Measurements from ENCODE around the gene SLC39A9. TPM values are rescaled to one million over a fixed set of nuclear protein-coding genes. Genes with fewer than 3 reads are reported as not detected.

The SLC39A9 gene
- polyA plus RNA-seq, 2 of the 4 experiments (the other 2 are of a cell fraction), result 41.7 to 116 TPM

DNA sequence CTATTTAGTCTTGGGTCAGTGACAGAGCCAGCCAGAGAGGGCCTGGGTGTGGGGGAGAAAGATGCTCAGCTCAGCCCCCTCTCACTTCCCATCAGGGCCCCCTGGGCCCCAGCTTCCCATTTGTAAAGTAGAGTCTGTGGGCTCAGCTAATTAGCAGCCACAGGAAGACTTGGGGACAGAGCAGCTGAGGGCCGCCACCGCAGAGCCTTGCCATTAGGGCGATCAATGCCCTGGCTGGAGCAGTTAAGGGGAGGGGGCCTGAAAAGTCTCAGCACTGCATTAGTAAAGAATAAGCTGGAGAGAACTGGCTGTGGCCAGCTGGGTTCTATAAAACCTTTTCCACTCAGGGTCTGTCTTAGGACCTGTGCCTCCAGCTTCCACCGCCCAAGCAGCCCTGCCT is 88.7 kb downstream of the SLC39A9 start:
- H3K4me3 ChIP-seq, result no peak overlapping the region
- H3K9me3 ChIP-seq, result no peaks in the 10 kb centered on the region
- H3K27ac ChIP-seq, result no peak overlapping the region
- FAIRE-seq, result no peak
- TF ChIP-seq PHF8 (IDR thresholded peaks at IDR 0.05; ENCODE audit: borderline replicate concordance, low read depth) (no peak), HOXB5 (CRISPR knock-in tag; IDR thresholded peaks at IDR 0.05) (no peak), CBX2 (IDR thresholded peaks at IDR 0.05; ENCODE audit: borderline replicate concordance, low read depth) (no peak), HEYL (CRISPR knock-in tag; IDR thresholded peaks at IDR 0.05) (no peak), MAZ (IDR thresholded peaks at IDR 0.05; ENCODE audit: borderline replicate concordance, low read depth, low read length) (no peak), HDAC2 (IDR thresholded peaks at IDR 0.05) (no peak), ZFP36 (IDR thresholded peaks at IDR 0.05; ENCODE audit: borderline replicate concordance, partially characterized antibody) (no peak), NPAS2 (CRISPR knock-in tag; IDR thresholded peaks at IDR 0.05; ENCODE audit: borderline replicate concordance) (no peak), NR3C1 (IDR thresholded peaks at IDR 0.05) (no peak), PBX3 (IDR thresholded peaks at IDR 0.05) (no peak), ZNF302 (CRISPR knock-in tag; IDR thresholded peaks at IDR 0.05) (no peak), CEBPB (IDR thresholded peaks at IDR 0.05) (no peak), CHD2 (IDR thresholded peaks at IDR 0.05; ENCODE audit: low read length, partially characterized antibody) (no peak), KDM5A (IDR thresholded peaks at IDR 0.05) (no peak), KDM1A (IDR thresholded peaks at IDR 0.05; ENCODE audit: low read depth) (no peak), ELK1 (IDR thresholded peaks at IDR 0.05; ENCODE audit: low read depth, low read length) (no peak)
- TF ChIP-seq, protein P1, sequence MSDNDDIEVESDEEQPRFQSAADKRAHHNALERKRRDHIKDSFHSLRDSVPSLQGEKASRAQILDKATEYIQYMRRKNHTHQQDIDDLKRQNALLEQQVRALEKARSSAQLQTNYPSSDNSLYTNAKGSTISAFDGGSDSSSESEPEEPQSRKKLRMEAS (IDR thresholded peaks at IDR 0.05), result no peak
- TF ChIP-seq, protein P2, sequence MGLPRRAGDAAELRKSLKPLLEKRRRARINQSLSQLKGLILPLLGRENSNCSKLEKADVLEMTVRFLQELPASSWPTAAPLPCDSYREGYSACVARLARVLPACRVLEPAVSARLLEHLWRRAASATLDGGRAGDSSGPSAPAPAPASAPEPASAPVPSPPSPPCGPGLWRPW (IDR thresholded peaks at IDR 0.05), result no peak
- H3K4me2 ChIP-seq, result no peak overlapping the region
- DNase-seq (ENCODE audit: low read depth in 1 of 2, low spot score in 1 of 2), result no peak
- 89% methylated on average over 4 of the region's 4 CpGs for WGBS (ENCODE audit: missing lambda C conversion rate)
- 0 out of 3 replicates have a peak, but pooled peaks cover 4% of the 10 kb centered on the region for H3K4me1 ChIP-seq
- no peak for ATAC-seq
- ChIA-PET CTCF (interaction anchor here (0.9 to 5.7 kb wide), 5 partner anchors 9 to 18 kb away, joined by 3 to 23 read pairs (median 5); no protein-coding TSS in a partner anchor), POLR2A (no interaction called here)

DNA sequence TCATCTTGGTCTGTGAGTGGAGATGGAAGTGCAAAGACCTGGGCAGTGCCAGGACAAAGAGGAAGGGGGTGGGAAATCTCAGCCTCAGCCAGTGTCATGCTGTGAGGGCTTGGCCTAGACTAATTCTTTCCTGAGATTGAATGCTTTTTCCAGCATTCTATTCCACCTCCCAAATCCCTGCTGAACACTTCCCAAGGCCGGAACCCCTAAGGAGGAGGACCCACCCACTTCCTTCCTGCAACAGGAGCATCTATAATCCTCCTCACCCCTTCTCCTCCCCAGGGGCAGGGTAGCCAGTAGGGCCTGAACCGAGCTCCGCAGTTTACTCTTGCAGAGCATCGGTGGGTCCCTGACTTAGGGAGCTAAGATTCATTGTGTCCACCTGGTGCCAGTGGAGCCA is 89.3 kb downstream of the SLC39A9 start:
- H3K27ac ChIP-seq, result no peak overlapping the region
- CTCF ChIA-PET, result interaction anchor here (0.7 to 5.7 kb wide), 6 partner anchors 10 to 245 kb away, joined by 3 to 23 read pairs (median 4); no protein-coding TSS in a partner anchor
- 0 out of 3 replicates have a peak, but pooled peaks cover 4% of the 10 kb centered on the region for H3K4me1 ChIP-seq
- DNase-seq (ENCODE audit: low read depth in 1 of 2, low spot score in 1 of 2) (no peak), ATAC-seq (no peak), FAIRE-seq (no peak)
- H3K4me2 ChIP-seq, result no peak overlapping the region
- H3K9me3 ChIP-seq, result no peaks in the 10 kb centered on the region
- H3K4me3 ChIP-seq, result no peak overlapping the region
- POLR2A ChIA-PET, result no interaction called here
- TF ChIP-seq KDM1A (IDR thresholded peaks at IDR 0.05; ENCODE audit: low read depth) (no peak), CBX2 (IDR thresholded peaks at IDR 0.05; ENCODE audit: borderline replicate concordance, low read depth) (no peak), NR3C1 (IDR thresholded peaks at IDR 0.05) (no peak), EP300 (IDR thresholded peaks at IDR 0.05) (no peak), ZNF302 (CRISPR knock-in tag; IDR thresholded peaks at IDR 0.05) (no peak), POLR2AphosphoS2 (conservative IDR thresholded peaks at IDR 0.05; ENCODE audit: low read length) (no peak), FOSL2 (IDR thresholded peaks at IDR 0.05) (no peak), FOSL2 (CRISPR knock-in tag; IDR thresholded peaks at IDR 0.05) (no peak), EHMT2 (IDR thresholded peaks at IDR 0.05; ENCODE audit: low read depth) (no peak), MAFK (IDR thresholded peaks at IDR 0.05; ENCODE audit: partially characterized antibody) (no peak)
- TF ChIP-seq, protein P3, sequence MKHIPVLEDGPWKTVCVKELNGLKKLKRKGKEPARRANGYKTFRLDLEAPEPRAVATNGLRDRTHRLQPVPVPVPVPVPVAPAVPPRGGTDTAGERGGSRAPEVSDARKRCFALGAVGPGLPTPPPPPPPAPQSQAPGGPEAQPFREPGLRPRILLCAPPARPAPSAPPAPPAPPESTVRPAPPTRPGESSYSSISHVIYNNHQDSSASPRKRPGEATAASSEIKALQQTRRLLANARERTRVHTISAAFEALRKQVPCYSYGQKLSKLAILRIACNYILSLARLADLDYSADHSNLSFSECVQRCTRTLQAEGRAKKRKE (CRISPR knock-in tag; IDR thresholded peaks at IDR 0.05; ENCODE audit: low read depth), result no peak
- TF ChIP-seq, protein P1 (IDR thresholded peaks at IDR 0.05), result no peak
- 76% methylated on average over 3 of the region's 4 CpGs for WGBS (ENCODE audit: missing lambda C conversion rate)
